ENCODE results near the gene TMEM125. TPM values are rescaled to one million over a fixed set of nuclear protein-coding genes. Genes with fewer than 3 reads are reported as not detected.
A peak's percentile ranks its signal among the peaks of the same experiment; 100 is the strongest.

TMEM125 gene
- total and polyA plus RNA-seq, 2 experiments from 2014 or later = 28.7 to 43.1 TPM

DNA sequence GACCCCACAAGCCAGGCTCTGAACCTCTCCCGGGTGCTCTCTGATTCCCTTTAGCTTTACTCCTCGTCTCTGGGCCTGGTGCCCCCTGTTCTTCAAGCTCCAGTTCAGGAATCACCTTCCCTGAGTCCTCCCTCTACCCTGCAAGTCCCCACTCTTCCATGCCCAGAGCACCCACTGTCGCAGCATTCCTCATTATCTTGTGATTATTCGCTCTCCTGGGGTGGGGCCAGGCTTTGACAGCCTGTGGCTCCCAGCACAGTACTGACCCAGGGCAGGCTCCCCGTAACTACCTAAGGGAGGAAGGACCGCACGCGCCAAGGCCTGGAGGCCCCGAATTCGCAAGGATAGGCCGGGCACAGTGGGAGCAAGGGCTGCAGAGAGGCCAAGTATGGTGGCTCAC lies 16.3 kb downstream of the TMEM125 start:
- Histone ChIP-seq H4K20me1 (ENCODE audit: insufficient read depth, poor library complexity, severe bottlenecking) (no peaks in the 10 kb centered on the region), H3K36me3 (replicated peaks; ENCODE audit: insufficient read depth, low read depth) (no peaks in the 10 kb centered on the region), H3K4me2 (peak overlapping the region; percentile 85), H3K27me3 (no peaks in the 10 kb centered on the region), H2AFZ (no peak overlapping the region), H3K27ac (peak overlapping the region; percentile 95), H3K4me3 (no peak overlapping the region), H3K9me3 (ENCODE audit: low read depth) (no peaks in the 10 kb centered on the region), H3K9me2 (replicated peaks; ENCODE audit: insufficient read depth) (no peaks in the 10 kb centered on the region), H3K4me1 (ENCODE audit: insufficient read depth) (peaks cover 11% of the 10 kb centered on the region), H3K79me2 (peaks cover 24% of the 10 kb centered on the region)
- TF ChIP-seq, protein P1, sequence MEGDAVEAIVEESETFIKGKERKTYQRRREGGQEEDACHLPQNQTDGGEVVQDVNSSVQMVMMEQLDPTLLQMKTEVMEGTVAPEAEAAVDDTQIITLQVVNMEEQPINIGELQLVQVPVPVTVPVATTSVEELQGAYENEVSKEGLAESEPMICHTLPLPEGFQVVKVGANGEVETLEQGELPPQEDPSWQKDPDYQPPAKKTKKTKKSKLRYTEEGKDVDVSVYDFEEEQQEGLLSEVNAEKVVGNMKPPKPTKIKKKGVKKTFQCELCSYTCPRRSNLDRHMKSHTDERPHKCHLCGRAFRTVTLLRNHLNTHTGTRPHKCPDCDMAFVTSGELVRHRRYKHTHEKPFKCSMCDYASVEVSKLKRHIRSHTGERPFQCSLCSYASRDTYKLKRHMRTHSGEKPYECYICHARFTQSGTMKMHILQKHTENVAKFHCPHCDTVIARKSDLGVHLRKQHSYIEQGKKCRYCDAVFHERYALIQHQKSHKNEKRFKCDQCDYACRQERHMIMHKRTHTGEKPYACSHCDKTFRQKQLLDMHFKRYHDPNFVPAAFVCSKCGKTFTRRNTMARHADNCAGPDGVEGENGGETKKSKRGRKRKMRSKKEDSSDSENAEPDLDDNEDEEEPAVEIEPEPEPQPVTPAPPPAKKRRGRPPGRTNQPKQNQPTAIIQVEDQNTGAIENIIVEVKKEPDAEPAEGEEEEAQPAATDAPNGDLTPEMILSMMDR (IDR thresholded peaks at IDR 0.05; ENCODE audit: poor library complexity) = no peak
- no peak for TF ChIP-seq EZH2 (IDR thresholded peaks at IDR 0.05; ENCODE audit: borderline replicate concordance)
- no peak for TF ChIP-seq EZH2phosphoT487 (IDR thresholded peaks at IDR 0.05; ENCODE audit: low read depth, severe bottlenecking, unreplicated experiment)
- 76% methylated on average over 11 of the region's 11 CpGs for WGBS (ENCODE audit: low lambda C conversion rate, missing lambda C conversion rate)
- DNase-seq (ENCODE audit: low spot score) = no peak

DNA sequence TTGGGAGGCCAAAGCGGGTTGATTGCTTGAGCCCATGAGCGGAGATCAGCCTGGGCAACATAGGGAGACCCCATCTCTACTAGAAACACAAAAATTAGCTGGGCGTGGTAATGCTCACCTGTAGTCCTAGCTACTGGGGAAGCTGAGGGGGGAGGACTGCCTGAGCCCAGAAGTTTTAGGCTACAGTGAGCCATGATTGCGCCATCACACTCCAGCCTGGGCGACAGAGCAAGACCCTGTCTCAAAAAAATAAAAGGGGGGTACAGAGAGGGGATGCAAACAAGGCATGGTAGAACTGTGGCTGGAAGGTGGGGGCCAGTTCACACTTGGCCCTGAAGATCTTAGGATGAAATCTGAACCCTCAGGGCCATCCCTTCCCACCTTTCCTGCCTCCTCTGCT lies 16.8 kb downstream of the TMEM125 start:
- peak overlapping the region; percentile 85 for H3K4me2 ChIP-seq
- peaks cover 11% of the 10 kb centered on the region for H3K4me1 ChIP-seq (ENCODE audit: insufficient read depth)
- H3K9me2 ChIP-seq (replicated peaks; ENCODE audit: insufficient read depth) = no peaks in the 10 kb centered on the region
- no peak for DNase-seq (ENCODE audit: low spot score)
- TF ChIP-seq EZH2 (IDR thresholded peaks at IDR 0.05; ENCODE audit: borderline replicate concordance) (no peak), EZH2phosphoT487 (IDR thresholded peaks at IDR 0.05; ENCODE audit: low read depth, severe bottlenecking, unreplicated experiment) (no peak)
- TF ChIP-seq, protein P1 (IDR thresholded peaks at IDR 0.05; ENCODE audit: poor library complexity) = no peak
- WGBS (ENCODE audit: low lambda C conversion rate, missing lambda C conversion rate) = 92% methylated on average over 5 of the region's 5 CpGs
- H3K9me3 ChIP-seq (ENCODE audit: low read depth) = no peaks in the 10 kb centered on the region
- peak overlapping the region; percentile 95 for H3K27ac ChIP-seq
- no peaks in the 10 kb centered on the region for H4K20me1 ChIP-seq (ENCODE audit: insufficient read depth, poor library complexity, severe bottlenecking)
- no peaks in the 10 kb centered on the region for H3K27me3 ChIP-seq
- no peak overlapping the region for H2AFZ ChIP-seq
- peaks cover 22% of the 10 kb centered on the region for H3K79me2 ChIP-seq
- H3K4me3 ChIP-seq = no peak overlapping the region
- no peaks in the 10 kb centered on the region for H3K36me3 ChIP-seq (replicated peaks; ENCODE audit: insufficient read depth, low read depth)

DNA sequence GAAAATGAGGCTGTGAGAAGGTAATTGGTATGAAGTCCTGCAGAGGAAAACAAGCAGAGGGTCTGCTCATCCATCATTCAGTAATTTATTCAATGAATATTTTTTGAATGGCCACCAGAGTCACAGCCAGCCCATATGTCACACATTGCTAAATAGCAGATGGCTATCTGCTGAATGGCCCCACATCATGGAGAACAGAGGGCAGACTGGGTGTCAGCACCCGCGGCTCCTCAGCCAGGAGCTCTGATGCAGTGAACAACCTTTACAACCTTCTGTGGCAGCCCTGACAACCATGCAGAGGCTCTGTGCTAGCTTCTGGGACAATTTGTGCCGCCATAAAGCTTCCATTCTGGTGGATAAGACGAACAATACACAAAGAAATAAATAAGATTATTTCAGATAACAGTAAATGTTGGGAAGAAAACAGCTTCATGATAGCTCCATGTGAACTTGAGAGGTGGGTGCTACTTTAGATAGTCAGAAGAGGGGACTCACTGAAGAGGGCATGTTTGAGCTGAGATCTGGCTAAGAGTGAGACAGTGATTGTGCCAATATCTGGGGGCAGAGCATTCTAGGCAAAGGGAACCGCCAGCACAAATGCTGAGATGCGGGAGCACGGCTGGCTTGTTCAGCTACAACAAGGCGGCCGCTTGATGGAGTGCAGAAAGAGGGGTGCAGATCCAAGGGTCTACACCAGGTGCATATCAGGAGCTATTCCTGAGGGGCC lies 18.4 kb downstream of the TMEM125 start:
- H3K79me2 ChIP-seq = peaks cover 13% of the 10 kb centered on the region
- H3K9me2 ChIP-seq (replicated peaks; ENCODE audit: insufficient read depth) = no peaks in the 10 kb centered on the region
- H3K9me3 ChIP-seq (ENCODE audit: low read depth) = no peaks in the 10 kb centered on the region
- H3K27me3 ChIP-seq = no peaks in the 10 kb centered on the region
- TF ChIP-seq EZH2 (IDR thresholded peaks at IDR 0.05; ENCODE audit: borderline replicate concordance) (no peak), EZH2phosphoT487 (IDR thresholded peaks at IDR 0.05; ENCODE audit: low read depth, severe bottlenecking, unreplicated experiment) (no peak)
- TF ChIP-seq, protein P1 (IDR thresholded peaks at IDR 0.05; ENCODE audit: poor library complexity) = no peak
- H3K4me2 ChIP-seq = no peak overlapping the region
- H3K4me3 ChIP-seq = no peak overlapping the region
- H2AFZ ChIP-seq = no peak overlapping the region
- 84% methylated on average over 9 of the region's 9 CpGs for WGBS (ENCODE audit: low lambda C conversion rate, missing lambda C conversion rate)
- H3K4me1 ChIP-seq (ENCODE audit: insufficient read depth) = peaks cover 11% of the 10 kb centered on the region
- H3K36me3 ChIP-seq (replicated peaks; ENCODE audit: insufficient read depth, low read depth) = no peaks in the 10 kb centered on the region
- H4K20me1 ChIP-seq (ENCODE audit: insufficient read depth, poor library complexity, severe bottlenecking) = no peaks in the 10 kb centered on the region
- DNase-seq (ENCODE audit: low spot score) = no peak
- no peak overlapping the region for H3K27ac ChIP-seq

Data from hepatocyte (in vitro differentiated cells).